Glutamatergic neuron (in vitro differentiated cells): ENCODE results near the gene TMPRSS13. TPM values are rescaled to one million over a fixed set of nuclear protein-coding genes. Genes with fewer than 3 reads are reported as not detected.

ENCODE experiments used
- DNase-seq: peaks from one replicate; pipeline ENCODE4 v3.0.0; 2022
- H3K27ac Mint-ChIP-seq: one replicate; pipeline ENCODE4 v1.8.0; 2020; ENCODE audit warnings: mild to moderate bottlenecking, mixed read lengths, inconsistent platforms; ENCODE audit not compliant: unreplicated experiment
- H3K27me3 Mint-ChIP-seq: one replicate; pipeline ENCODE4 v1.8.0; 2020; ENCODE audit warnings: mild to moderate bottlenecking, moderate library complexity, mixed read lengths, inconsistent platforms; ENCODE audit not compliant: unreplicated experiment
- H3K36me3 Mint-ChIP-seq: one replicate; pipeline ENCODE4 v1.8.0; 2020; ENCODE audit warnings: mild to moderate bottlenecking, mixed read lengths, inconsistent platforms; ENCODE audit not compliant: unreplicated experiment
- H3K4me1 Mint-ChIP-seq: one replicate; pipeline ENCODE4 v1.8.0; 2020; ENCODE audit warnings: mild to moderate bottlenecking, low read depth, mixed read lengths, inconsistent platforms; ENCODE audit not compliant: unreplicated experiment
- H3K4me3 Mint-ChIP-seq: one replicate; pipeline ENCODE4 v1.8.0; 2020; ENCODE audit warnings: mild to moderate bottlenecking, mixed read lengths, inconsistent platforms; ENCODE audit not compliant: unreplicated experiment
- H3K9me3 Mint-ChIP-seq: one replicate; pipeline ENCODE4 v1.8.0; 2020; ENCODE audit warnings: mild to moderate bottlenecking, moderate library complexity, mixed read lengths, inconsistent platforms; ENCODE audit not compliant: unreplicated experiment
- total RNA-seq: library from RNA; stranded (reverse); fragmentation: NEBNext Ultra II Directional; extraction: Animal tissue kit (Norgen Biotek cat#: 25700); gene quantifications from one replicate; pipeline ENCODE4 v1.2.1, GENCODE V29; 2021; ENCODE audit not compliant: unreplicated experiment
- TF ChIP-seq, protein P1 (sequence below): fragments of 200-600 bp; sonication (generic); IDR thresholded peaks from one replicate; pipeline ENCODE4 v1.5.0; 2021; ENCODE audit not compliant: partially characterized antibody, unreplicated experiment

Gene TMPRSS13
- total RNA-seq, 1 donor from 2014 or later: 0.32 TPM

DNA sequence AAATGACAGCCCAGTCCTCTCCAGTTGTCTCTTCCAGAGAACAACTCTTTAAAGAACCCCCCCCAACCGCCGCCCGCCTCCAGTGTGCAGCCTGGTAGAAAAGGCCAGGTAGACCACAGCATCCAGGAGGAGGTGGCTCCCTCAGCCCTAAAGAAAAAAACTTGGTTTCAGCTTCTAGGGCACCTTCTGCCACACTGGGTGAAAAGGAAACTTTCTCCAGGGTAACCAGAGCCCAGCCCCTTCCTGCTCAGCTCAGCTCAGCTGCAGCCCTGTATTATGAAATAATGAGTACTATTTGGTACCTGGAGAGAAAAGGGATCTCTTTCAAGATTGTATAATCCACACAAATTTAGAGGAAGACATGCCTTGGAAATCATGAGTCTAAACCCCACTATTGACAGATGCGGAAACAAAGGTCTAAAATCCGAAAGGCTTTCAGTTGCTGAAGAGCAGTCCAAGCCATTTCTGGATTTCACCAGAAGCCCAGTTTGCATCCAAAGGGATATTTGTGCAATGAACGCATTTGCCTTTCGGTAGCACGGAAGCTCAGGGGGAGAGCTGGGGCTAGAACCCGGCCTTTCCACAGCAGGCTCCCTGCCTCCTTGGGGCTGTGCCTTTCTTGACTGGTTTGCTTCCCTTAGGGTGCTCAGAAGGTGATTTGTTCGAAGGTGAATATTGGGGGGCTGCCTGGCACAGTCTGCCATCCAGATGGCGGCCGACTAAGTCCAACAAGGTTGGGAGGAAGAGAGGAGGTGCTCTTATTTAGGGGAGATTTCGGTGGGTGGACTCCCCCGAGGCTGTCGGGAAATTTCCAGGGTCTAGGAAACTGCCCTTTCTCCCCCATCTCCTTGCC is 56.0 kb downstream of the TMPRSS13 start:
- Mint-ChIP-seq H3K4me3 (no peak overlapping the region), H3K27me3 (peaks cover 17% of the 10 kb centered on the region), H3K9me3 (peaks cover 4% of the 10 kb centered on the region), H3K27ac (no peak overlapping the region), H3K36me3 (no peaks in the 10 kb centered on the region), H3K4me1 (peaks cover 21% of the 10 kb centered on the region)
- DNase-seq: no peak
- TF ChIP-seq, protein P1, sequence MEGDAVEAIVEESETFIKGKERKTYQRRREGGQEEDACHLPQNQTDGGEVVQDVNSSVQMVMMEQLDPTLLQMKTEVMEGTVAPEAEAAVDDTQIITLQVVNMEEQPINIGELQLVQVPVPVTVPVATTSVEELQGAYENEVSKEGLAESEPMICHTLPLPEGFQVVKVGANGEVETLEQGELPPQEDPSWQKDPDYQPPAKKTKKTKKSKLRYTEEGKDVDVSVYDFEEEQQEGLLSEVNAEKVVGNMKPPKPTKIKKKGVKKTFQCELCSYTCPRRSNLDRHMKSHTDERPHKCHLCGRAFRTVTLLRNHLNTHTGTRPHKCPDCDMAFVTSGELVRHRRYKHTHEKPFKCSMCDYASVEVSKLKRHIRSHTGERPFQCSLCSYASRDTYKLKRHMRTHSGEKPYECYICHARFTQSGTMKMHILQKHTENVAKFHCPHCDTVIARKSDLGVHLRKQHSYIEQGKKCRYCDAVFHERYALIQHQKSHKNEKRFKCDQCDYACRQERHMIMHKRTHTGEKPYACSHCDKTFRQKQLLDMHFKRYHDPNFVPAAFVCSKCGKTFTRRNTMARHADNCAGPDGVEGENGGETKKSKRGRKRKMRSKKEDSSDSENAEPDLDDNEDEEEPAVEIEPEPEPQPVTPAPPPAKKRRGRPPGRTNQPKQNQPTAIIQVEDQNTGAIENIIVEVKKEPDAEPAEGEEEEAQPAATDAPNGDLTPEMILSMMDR: no peak

DNA sequence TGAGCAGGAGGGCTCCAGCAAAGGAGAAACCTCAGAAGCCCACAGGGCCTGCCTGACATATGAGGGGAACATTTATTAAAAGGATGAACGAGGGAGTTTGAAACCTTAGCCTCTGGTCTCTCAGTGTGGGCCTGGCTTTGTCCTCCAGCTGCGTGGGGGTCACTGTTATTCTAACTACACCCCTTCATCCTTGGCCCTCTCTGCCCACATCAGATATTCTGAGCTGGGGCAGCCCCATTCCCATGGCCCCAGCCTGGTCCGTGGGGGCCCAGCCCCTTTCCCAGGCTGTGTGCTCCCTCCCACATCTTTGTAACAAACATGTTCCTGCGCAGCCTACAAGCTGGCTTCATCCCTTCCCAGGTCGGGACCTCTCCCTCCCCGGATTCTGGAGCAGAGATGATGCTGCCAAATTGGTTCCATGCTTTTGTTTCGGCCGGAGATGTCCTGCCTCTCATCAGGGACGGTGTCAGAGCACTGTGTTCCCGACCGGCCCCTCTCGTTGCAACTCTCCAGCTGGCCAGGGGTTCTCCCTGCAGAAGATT is 56.7 kb downstream of the TMPRSS13 start:
- no peak for DNase-seq
- Mint-ChIP-seq H3K4me1 (peaks cover 21% of the 10 kb centered on the region), H3K27me3 (peaks cover 17% of the 10 kb centered on the region), H3K4me3 (no peak overlapping the region), H3K36me3 (no peaks in the 10 kb centered on the region), H3K9me3 (peaks cover 4% of the 10 kb centered on the region), H3K27ac (no peak overlapping the region)
- TF ChIP-seq, protein P1: no peak

DNA sequence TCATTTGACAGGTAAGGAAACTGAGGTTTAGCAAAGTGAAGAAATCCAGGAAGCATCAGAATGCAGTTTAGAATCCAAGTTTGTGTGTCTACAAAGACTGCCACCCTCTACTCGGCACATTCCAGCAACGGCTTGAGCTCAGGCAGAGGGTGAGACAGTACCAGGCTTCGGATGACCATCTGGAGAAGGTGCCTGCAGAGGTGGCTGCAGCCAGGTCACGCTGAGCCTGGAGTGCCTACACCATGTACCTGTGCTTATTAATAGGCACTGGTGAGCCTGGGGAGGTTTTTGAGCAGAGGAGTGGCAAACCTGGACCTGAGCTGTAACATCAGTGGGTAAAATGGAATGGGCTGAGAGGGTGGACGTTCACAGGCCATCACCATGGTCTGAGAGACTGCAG is 57.4 kb downstream of the TMPRSS13 start:
- no peak for DNase-seq
- Mint-ChIP-seq H3K9me3 (peaks cover 4% of the 10 kb centered on the region), H3K27me3 (peaks cover 11% of the 10 kb centered on the region), H3K4me3 (no peak overlapping the region), H3K27ac (no peak overlapping the region), H3K4me1 (peaks cover 15% of the 10 kb centered on the region), H3K36me3 (no peaks in the 10 kb centered on the region)
- TF ChIP-seq, protein P1: no peak

DNA sequence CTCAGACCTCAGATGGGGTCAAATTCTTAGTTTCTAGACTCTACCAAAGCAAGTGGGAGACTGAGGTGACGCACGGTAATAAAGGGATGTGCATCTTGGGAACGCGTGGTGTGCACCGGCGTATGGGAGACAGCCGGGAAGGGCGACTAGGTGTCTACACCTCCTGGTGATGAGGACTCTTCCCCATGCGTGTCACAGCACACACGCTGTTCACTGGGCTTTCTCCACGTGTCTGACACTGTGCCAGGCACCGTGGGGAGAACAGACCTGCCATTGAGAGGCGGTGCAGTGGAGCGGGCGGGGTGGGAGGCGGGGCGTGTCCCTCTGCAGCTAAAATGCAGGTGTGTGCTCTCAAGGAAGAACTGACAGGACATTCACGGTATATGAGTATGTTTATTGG is 58.0 kb downstream of the TMPRSS13 start:
- H3K36me3 Mint-ChIP-seq: no peaks in the 10 kb centered on the region
- TF ChIP-seq, protein P1: no peak
- DNase-seq: no peak
- H3K4me1 Mint-ChIP-seq: peaks cover 15% of the 10 kb centered on the region
- no peak overlapping the region for H3K4me3 Mint-ChIP-seq
- peaks cover 10% of the 10 kb centered on the region for H3K27me3 Mint-ChIP-seq
- no peak overlapping the region for H3K27ac Mint-ChIP-seq
- H3K9me3 Mint-ChIP-seq: peaks cover 4% of the 10 kb centered on the region
